GM18868 (cell line): Measurements from ENCODE around the gene NOS3.

Source experiments
- ATAC-seq: cut with Tn5 transposase; IDR thresholded peaks from one replicate; pipeline ENCODE4 v1.9.1; 2021; ENCODE audit warnings: mild to moderate bottlenecking, moderate library complexity; ENCODE audit not compliant: unreplicated experiment

Gene NOS3

GRCh38 chr7:150977382-150978125, 13.3 kb upstream of the NOS3 start:
- no peak for ATAC-seq

GRCh38 chr7:150978126-150978789, 12.6 kb upstream of the NOS3 start, which contains the start of gene KCNH2:
TSS of gene KCNH2 (minus strand) at chr7:150978321. CDS start at chr7:150977913, 408 bp downstream.
- ATAC-seq, result no peak

- no peak for ATAC-seq
These were observed 11.0 kb upstream of the NOS3 start for GRCh38 chr7:150979713-150980390.

- no peak for ATAC-seq
These were observed 10.2 kb upstream of the NOS3 start for GRCh38 chr7:150980663-150981062.

GRCh38 chr7:150981644-150982043, 9.2 kb upstream of the NOS3 start:
- ATAC-seq, result no peak

- no peak for ATAC-seq
These were observed 8.5 kb upstream of the NOS3 start for GRCh38 chr7:150982351-150982750.

- no peak for ATAC-seq
These were observed 6.9 kb upstream of the NOS3 start for GRCh38 chr7:150983893-150984368.

GRCh38 chr7:150986099-150986512, 4.7 kb upstream of the NOS3 start:
- ATAC-seq, result no peak

GRCh38 chr7:150986556-150986955, 4.3 kb upstream of the NOS3 start:
- no peak for ATAC-seq

GRCh38 chr7:150988230-150989226, 2.3 kb upstream of the NOS3 start:
- no peak for ATAC-seq

- no peak for ATAC-seq
These were observed 1.4 kb upstream of the NOS3 start for GRCh38 chr7:150989456-150989855.

GRCh38 chr7:150992051-150992640, 1.3 kb downstream of the NOS3 start:
- ATAC-seq, result no peak

GRCh38 chr7:150992833-150993302, 2.1 kb downstream of the NOS3 start:
- no peak for ATAC-seq

- ATAC-seq, result no peak
These were observed 2.7 kb downstream of the NOS3 start for GRCh38 chr7:150993511-150993910.

GRCh38 chr7:150994141-150994837, 3.5 kb downstream of the NOS3 start:
- no peak for ATAC-seq

- ATAC-seq, result no peak
These were observed 4.2 kb downstream of the NOS3 start for GRCh38 chr7:150994838-150995510.

GRCh38 chr7:150996376-150997074, 5.7 kb downstream of the NOS3 start:
- no peak for ATAC-seq

- no peak for ATAC-seq
These were observed 6.3 kb downstream of the NOS3 start for GRCh38 chr7:150997075-150997511.
